ENCODE results near the gene RIPK4.

Gene RIPK4

DNA sequence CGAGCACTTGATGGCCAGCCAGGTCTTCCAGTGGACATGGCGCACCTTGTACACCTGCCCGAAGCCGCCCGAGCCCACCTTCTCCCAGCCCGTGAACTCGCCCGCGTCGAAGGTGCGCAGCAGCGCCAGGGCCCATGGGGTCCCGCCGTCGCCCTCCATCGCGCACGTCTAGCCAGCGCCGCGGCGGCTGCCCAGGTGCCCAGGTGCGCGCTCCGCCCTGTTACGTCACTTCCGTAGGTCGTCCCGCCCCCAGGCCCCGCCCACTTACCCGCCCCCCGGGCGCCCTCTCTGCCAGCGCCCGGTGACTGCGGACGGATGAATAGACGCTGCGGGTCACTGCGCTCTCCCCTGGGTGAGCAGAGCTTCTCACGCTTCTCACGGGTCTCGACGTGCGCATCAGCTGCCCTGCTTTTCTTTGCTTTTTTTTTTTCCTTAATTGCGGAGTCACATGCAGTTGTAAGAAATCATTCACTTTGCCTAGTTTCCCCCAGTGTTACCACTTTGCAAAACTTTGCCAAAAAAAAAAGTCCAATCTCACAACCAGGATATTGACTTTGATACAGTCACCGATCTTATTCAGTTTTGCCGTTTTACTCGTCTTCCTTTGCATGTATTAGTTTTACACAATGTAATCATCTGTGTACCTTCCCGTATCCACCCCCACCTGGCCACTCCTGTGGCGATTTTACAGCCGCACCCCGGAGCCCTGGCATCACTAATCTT is at the start of gene RIPK4:
TSS of gene RIPK4 (minus strand) at position 170 of the 723 bp plus-strand sequence. CDS start at position 159, 11 bp downstream.
- DNase-seq = peak; percentile 29

DNA sequence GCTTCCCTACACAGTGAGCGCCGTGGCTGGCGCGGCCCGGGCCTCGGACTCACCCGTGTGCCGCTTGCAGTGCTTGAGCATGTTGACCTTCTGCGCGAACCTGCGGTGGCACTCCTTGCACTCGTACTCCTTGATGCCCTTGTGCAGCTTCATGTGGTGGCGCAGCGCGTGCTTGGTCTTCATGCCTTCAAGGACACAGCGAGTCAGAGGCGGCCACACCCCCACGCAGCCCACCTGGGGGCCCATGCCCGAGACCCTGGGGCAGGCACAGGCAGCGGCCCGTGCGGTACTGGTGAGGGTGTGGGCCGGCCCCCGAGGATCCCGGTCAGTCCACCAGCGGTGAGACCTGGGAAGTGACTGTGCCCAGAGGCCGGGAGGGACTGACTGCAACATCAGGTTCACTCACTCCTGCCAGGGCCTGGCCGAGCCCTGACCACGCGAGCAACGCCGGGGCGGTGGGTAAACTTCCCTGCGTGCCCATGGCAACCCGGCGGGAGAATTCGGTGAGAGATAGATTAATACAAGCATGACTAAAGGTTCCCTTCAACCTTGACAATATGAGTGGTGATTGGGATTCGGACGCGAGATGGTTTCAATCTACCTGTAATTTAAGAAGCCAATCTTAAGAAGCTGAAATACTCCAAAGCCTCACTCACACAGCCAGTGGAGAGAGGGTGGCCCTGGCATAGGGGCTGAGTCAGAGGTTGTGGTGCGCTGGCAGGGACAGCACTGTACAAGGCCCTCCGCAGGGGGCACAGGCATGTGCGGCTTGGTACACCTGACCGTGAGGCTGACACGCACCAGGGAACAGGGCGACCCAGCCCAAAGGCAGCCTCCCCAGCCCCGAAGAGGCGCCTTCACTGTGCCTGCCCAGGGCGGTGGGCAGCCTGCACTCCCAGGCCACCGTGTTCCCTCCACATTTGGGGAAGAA is 49.1 kb upstream of the RIPK4 start:
- DNase-seq = no peak

DNA sequence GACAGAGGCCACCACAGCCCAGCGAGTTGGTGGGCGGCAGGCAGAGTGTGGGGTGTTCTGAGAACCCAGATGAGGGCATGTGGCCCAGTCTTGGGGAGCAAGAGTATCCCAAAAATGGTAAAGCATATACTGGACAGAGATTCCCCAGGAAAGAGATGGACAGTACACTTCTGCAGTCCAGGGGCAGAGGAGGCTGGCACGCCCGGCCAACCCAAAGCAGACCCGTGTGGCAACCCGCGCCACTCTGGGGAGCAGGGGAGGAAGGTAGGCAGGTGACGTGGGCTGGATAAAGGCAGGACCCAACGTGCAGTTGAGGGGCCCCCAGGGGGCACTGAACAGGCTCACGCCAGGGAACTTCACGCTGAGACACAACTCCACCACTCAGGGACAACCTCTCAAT is 46.4 kb upstream of the RIPK4 start:
- DNase-seq = no peak

DNA sequence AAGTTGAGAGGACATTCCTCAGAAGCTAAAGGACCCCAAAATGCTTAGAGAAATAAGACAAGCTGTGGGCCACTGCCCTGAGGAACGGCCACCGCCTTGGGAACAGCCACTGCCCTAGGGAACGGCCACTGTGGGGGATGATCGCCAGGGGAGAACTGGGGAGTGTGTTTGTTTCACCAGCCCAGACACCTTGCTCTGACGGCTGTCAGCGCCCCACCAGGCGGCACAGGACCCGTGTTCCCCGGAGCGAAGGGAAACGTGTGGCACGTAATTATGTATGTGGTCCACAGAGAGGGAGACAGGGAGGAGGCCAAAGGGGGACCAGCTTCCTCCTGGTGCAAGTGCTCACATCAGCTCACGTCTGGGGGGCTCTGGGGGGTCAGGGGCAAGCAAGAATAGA is 45.8 kb upstream of the RIPK4 start:
- no peak for DNase-seq

DNA sequence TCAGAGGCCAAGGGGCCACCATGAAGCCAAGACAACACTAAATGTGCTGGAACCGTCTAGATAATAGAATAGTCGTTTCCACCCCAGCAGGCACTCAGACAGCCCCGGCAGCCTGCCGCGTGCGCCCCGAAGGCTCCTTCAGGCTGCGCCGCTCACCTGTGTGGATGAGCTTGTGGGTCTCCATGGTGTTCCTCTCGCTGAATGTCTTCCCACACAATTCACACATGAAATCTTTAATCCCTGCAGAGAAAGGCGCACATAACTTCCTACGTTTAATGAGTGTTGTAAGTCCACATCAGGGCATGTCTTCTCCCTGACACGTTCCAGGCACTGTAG is 43.7 kb upstream of the RIPK4 start:
- no peak for DNase-seq

DNA sequence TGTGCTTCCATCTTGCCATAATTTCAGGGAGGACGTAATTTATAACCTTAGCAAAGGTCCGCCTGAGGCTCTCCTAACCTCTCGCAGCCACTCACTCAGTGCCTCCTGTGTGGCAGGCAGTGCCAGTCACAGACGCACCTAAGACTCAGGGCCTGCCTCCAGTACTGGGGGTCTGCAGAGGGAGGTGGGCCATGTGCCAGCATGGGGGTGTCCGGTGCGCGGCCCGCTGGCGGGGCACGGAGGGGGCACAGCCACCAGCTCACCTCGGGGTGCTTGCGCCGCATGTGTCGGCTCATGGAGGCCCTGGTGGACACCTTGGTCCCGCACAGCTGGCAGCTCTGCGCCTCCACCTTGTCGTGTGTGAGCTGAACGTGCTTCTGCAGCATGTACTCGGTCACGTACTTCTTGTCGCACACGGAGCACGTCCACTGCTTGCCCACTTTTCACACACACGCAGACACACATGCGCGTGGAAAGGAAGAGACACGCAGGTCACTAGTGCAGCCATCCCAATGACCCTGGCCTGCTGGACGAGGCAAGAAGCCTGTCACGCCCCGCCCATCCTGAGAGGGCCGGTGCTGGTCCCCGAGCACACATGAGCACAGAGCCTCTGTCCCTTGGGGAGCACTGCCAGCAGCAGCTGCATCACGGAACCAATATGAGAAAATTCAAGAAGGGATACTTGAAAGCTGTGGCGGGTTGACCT is 43.2 kb upstream of the RIPK4 start:
- no peak for DNase-seq

DNA sequence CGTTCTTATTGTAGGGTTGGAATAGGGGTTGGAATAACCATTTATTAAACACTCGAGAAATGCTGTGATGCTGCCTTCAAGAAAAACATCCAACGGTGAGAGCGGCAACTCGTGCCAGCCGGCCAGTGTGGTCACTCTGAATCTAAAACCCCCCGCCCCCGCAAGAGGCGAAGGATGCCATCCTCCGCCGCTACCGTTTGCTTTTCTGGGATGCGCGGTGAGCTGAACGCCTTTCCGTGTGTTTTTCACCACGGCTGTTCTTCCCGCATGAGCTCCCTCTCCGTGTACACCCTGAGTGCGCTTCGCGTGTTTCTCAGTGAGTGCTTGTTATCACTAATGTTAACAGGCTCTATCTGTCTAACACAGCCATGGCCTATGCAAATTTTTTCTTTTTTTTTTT is 42.0 kb upstream of the RIPK4 start:
- DNase-seq = no peak

DNA sequence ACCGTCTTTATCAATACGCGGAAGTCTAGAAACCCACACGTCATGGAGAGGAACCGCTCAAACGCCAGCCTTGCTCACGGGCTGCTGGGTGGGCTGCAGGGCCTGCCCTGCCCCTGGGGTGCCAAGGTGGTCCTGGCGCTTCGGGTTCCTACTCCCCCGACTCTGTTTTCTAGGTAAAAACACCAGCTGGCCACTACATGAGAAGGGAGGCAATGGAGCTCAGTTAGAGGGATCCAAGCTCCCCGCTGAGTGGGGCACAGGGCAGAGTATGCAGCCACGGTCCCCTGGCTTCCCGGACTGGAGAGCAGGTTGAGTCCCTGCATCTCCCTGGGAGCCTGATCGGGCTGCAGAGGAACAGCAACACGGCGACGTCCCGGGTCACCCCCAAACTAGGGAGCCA is 41.2 kb upstream of the RIPK4 start:
- no peak for DNase-seq

DNA sequence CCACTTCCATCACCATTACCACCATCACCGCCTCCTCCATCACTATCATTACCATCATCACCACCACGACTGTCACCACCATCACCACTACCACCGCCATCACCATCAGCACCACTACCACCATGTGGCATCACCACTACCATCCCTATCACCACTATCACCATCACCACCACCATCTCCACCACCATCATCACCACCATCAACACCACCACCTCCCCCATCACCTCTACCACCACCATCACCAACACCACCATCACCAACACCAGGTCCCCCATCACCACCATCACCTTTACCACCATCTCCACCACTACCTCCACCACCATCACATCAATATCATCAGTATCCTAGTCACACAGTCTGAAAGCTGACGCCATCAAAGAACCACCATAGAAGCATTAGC is 39.9 kb upstream of the RIPK4 start:
- DNase-seq = no peak

DNA sequence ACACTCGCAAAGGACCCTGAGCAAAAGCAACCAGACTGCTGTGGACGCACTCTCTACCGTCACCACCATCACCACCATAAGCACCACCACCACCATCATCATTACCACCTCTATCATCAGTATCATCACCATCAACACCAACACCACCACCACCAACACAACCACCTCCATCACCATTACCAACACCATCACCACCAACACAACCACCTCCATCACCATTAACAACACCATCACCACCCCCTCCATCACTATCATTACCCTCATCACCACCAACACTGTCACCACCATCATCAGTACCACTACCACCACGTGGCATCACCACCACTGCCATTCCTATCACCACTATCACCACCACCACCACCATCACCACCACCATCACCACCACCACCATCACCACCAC is 38.8 kb upstream of the RIPK4 start:
- DNase-seq = no peak

DNA sequence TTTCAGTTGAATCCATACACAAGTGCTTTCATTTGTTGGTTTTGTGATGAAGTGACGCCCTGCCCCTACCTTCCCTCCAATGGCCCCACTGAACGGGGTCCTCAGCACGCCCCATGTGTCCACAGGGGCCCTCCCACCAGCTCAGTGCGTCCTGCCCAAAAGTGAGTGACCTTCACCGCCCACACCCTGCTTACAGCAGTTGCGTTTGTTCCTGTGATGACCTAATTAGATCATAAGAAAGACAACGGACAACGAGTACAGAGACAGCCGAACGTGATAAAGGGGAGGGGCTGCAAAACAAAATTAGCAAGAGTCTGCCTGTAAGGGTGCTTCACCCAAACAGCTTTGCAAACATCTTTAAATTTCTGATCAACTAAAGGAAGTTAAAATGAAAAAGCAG is 38.2 kb upstream of the RIPK4 start:
- DNase-seq = no peak

DNA sequence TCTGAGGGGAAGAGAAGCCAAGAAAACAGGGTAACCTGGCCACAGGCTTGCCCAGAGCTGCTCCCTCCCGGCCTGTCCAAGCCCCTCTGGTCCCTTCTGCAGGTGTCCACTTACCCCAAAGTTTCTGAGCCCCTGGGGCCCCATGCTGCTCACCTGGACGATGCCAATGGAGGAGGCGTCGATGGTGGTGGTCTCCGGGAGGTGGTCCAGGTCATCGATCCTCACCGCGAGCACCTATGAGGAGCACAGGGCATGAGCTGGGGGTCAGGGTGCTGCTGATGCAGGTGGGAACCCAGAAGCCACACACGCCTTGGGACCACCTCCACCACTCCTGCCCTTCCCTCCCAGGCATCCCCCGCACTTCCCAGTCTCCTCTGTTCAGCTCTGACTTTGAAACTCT is 37.5 kb upstream of the RIPK4 start:
- no peak for DNase-seq

DNA sequence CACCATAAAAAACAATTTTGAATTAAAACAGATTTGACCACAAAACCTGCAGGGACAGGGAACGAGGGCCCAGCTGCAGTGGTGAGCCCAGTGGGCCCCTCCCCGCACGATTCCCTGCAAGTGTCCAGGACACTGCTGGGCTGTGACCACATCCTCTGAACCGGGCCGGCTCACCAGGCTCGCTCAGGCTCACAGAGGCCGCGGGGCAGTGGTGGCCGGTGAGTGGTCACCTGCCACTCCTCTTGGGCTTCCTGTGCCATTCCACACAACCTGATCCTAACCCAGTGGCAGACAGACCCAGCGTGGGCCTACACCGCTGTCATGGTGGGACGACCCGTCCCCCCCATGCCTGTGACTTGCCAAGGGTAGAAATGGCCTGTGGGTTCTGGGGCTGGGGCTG is 36.5 kb upstream of the RIPK4 start:
- DNase-seq = no peak

DNA sequence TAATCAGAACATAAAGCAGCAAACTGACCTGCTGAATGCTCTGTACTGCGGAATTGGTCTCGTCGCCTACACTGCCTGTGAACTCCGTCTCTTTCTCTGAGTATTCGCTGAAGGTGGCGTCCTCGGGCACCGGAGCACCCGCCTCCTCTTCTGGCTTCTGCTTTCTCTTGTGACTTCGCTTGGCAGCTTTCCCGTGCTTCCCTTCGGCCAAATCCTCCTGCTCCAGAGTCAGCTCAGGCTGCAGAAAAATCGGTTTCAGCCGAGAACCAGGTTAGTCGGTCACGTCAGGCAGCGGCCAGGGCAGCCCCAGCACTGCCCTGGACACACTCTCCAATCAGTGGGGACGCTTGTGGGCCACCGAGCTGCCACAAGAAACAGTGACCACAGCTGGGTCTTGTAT is 35.8 kb upstream of the RIPK4 start:
- DNase-seq = no peak

DNA sequence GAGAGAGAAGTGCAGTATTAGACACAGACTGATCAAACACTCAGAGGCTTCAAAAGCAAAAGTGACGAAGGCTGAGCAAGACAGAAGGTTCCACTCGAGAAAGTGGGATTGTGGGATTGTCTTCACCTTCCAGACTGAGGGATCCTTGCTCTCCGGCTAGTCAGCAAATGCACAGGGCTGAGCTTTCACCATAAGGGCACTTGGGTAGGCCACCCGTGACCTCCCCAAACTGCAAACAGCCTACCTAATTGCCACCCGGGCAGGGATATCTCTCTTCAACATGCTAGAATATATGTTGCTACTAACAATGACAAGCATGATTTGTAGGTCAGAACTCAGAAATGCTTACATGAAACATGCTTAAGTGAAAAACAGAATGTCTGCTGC is 35.3 kb upstream of the RIPK4 start:
- no peak for DNase-seq

DNA sequence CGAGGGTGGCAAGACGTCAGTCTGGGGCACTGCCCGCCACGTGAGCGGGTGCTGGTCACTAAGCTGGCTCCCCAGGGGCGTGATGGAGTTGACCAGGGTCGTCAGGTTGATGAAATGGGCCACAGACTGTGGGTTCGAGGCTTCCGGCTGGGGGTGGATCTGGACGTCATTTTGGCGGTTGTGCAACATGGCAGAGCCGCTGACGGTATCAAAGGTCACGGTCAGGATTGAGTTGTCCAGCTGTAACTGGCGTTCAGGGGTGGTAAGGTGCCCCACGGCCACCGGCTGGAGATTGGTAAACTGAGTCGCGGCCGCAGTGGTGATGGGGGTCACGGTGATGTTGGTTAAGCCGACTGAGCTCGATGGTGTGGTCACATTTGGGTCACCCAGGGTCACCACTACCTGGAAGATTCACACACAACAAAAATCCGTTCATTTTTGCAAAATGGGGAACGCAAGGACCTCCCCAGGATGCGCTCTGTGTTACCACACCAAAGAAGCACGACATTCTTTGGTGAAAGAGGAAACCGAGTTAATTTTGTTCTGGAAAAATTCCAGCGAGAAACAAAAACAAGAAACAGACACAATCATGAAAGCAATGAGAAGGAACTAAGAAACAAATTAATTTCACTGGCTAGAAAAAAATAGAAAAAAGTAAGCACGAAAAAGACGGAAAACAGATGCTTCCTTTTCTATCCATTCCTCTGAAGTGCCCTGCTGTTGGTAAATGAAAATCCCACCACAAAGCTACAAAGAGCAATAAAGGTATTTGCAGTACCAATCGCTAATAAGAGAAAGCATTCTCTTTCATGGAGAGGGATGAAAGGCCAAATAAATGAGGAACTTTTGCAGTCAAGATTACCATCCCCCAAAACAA is 34.7 kb upstream of the RIPK4 start:
- DNase-seq = peak; percentile 10

DNA sequence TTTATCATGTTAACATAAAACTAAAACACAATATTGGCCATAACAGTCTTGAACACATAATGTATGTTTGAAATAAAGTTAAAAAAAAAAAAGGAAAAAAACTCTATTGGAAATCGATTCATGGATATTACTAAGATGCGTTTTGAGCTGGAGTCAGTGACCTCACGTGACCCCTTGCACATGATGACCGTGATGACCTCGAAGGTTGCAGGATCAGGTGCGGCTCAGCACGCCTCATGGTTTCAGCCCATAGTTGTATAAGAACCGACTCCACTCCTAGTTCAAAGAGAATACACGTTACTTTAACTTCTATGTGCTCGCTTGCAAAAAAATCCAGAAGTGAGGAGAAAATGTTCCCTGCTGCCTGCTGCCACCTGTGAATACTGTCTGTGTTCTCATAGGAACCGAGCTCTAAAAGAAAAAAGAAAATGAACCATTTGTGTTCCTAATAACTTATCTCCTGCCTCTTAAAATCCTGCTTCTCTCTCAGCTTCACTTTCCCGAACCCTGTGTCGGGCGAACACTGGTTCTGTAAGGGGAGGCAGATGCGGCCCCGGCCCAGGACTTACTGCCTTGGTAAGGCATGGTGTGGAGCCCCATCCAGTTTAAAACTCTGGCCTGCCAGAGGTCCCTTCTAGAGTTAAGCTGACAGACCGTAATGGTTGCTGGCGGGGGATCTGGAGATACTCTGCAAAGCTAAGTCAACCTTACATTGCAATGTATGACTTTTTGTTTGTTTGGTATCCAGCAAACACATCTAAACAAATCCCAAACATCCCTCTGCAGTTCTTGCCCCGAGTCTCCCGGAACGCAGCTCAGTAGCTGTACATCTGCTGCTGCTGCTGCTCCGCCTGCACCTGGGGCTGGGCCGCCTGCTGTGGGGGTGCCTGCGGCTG is 33.8 kb upstream of the RIPK4 start:
- DNase-seq = no peak

DNA sequence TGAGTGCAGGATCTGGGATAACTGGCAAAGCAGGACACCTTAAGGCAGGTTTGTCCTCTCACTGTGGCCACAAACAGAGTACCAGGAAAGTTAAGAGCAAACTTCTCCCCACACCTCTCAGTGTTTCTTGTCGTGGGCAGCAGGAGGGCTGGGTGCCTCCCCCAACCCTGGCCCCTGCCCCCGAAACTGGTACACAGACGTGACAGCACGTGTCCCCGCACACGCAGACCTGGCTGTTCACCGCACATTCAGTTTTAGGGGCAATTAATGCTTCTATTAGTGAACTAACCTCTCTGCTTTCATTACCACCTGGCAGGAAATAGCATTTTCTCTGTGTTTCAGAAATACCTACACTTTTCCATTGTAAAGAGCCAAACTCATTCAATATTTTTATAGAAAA is 32.9 kb upstream of the RIPK4 start:
- no peak for DNase-seq

DNA sequence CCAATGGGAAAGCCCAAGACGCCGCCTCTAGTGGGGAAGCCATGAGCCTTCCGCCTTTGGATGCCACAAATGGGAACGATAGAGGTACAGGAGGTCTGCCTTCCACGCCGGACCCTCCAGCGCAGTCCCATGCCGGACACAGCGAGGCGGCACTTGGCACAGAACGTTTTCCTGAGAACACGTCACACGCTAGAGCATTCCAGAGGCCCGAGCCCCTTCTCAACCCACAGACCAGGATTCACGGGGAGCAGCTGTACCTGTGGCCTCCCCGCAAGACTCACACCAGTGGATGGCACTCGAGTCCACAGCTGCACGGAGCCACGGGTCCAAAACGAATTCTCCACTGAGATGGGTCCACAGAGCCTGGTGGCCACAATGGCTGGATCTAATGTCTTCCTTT is 31.5 kb upstream of the RIPK4 start:
- DNase-seq = no peak

DNA sequence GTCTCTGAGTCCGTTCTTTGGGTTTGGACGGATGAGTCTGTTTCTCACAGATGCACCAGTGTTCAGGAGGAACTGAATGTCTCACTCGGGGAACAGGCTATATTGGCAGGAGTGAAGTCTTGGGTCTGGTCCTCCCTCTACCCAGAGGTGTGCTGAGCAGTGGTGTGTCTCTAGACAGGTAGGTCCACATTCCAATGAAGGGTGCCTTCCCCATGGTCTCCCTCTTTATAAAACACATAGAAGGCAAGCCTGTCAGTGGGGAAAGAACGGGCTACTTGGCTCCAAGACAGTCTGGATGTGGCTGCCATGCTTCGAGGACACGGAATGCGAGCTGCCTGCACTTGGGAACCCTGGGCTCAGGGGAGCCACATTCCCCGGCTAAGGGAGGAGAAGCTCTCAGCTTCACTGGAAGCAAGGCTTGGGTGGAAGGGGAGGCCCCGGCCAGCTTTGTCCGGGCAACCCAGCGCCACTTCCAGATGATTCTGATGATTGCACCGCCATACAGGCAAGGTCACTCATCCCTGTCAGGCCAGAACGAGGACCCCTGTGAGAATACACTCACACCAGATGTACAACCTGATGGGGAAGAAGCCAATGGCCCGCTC is 29.7 kb upstream of the RIPK4 start:
- no peak for DNase-seq

DNA sequence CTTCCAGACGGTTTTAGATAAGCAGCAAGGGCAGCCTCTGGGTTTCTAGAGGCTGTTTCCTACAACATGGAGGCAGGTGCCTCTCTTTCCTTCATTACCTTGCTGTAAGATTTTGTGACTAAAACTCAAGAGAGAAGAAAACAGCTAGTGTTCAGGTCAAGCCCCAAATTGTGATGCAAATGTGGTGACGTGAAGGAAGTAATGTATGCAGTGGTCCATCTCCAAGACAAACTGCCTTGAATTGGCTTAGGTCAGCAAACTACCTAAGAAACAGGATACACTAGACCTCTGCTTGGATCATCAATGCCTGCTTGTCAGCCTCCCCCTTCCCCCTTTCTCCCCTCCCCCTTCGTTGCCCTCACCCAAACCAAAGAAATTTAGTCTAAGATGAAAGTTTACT is 28.9 kb upstream of the RIPK4 start:
- no peak for DNase-seq
